Measurements from ENCODE around the gene RCBTB2. TPM values are rescaled to one million over a fixed set of nuclear protein-coding genes. Genes with fewer than 3 reads are reported as not detected.
"Not testable (repeated sequence)": the region's sequence is repeated elsewhere in the genome, so short reads cannot be mapped to it uniquely, and the experiment has no call there.

Gene RCBTB2
- 10 to 100 TPM in 3 of 8 experiments, 1 to 10 TPM in 5; 7.6 to 22.9 (median 9.4) TPM for total RNA-seq

DNA sequence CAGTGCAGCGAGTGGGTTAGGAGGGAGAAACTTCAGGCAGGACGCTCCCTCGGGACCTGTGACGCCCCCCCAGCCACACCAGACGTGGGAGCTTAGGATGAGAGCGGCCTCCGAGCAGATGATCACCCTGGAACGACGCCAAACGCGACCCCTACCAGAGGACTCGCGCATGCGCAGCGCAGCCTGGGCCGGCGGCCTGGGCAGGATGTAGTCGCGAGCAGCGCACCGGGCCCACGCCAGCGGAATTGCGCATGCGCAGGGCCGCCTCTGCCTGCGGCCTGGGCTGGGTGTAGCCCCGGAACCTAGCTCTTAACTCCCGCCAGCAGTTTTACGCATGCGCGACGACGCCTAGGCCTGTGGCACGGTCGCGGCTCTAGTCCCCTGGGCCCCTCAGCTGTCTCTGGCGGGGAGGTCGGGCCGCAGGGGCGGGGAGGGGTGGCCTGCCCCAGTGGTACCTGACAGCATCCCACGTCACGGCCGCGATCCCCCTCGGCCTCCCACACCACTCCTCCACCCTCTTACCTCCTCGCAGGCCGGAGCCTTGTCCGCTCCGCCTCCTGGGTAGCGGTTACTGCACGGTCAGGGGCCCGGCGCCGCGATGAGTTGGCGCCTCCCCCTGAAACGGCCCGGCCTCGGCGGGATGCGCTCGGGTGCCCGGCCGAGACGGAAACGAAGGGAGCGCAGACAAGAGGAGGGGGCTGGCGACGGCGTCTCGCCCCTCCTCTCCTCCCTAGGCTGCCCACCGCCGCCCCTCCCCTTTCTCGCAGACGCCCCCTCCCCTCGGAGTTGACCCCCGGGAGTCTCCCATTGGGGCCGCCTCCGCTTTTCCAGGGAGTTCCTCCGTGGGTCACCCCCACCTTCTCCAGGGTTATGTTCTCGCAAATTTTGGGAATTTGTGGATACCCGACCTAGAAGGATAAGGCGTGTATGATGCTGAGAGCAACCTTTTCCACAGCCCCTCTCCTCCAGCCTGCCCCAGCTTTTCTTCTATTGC lies at the start of gene RCBTB2:
Gene RCBTB2, minus strand, starts transcription at position 575 of the 994 bp plus-strand sequence. CDS start 11,141 bp downstream, outside the sequence.
- peak within 1 kb of the TSS; percentile 90 to 92 for H3K27ac ChIP-seq
- in situ Hi-C loops (cut with MboI; ENCODE audit: low pct_unique_long_range_greater_than_20kb in 2 of 9, low sequenced_read_pairs in 9 of 9, unreplicated experiment in 9 of 9) = no loop called here
- peaks cover 6% of the 10 kb centered on the region in 2 donors for H3K4me1 ChIP-seq (replicated peaks in 1 of 2)
- peak; percentile 85 to 94 (median 92) for ATAC-seq (replicated peaks in 6 of 8)
- WGBS, 10 experiments = 0 to 100% (median 6%) methylated on average over 1 to 4 of the region's 84 CpGs; no CpG with 5 or more reads in 4 of the 10 experiments
- H3K4me3 ChIP-seq = peak within 1 kb of the TSS; percentile 44 to 68 (median 51)

DNA sequence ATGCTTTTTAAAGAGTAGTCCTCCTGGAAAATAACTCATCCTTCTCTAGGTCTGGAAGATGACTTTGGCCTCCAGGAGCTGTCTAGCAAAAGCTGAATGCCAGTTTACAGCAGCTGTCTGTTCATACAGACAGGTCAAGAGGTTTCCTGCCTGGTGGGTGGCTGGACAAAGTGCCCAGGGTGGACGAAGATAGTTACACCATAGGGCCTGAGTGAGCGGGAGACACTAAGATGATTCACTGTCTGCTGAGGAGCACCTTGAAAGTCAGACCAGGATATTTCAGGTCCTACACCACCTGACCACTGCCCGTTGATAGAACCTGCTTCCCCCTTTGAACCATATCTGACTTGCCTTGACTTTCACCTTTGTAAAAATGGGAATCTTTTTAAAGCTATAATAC lies 49.2 kb upstream of the RCBTB2 start:
- WGBS, 10 experiments = 80 to 100% (median 92%) methylated on average over 1 to 3 of the region's 3 CpGs; no CpG with 5 or more reads in 3 of the 10 experiments
- Histone ChIP-seq H3K27ac (no peak overlapping the region), H3K4me1 (replicated peaks in 1 of 2) (peaks cover 9 to 17% of the 10 kb centered on the region in 2 donors), H3K4me3 (no peak overlapping the region)
- ATAC-seq (replicated peaks in 6 of 8) = no peak
- in situ Hi-C loops (cut with MboI; ENCODE audit: low pct_unique_long_range_greater_than_20kb in 2 of 9, low sequenced_read_pairs in 9 of 9, unreplicated experiment in 9 of 9) = loop anchor here in 5 of 9 experiments (25.0 kb wide), 4 partner anchors 180 to 445 kb away; partner anchors contain the start of gene RB1 (in 1 of the 5)

DNA sequence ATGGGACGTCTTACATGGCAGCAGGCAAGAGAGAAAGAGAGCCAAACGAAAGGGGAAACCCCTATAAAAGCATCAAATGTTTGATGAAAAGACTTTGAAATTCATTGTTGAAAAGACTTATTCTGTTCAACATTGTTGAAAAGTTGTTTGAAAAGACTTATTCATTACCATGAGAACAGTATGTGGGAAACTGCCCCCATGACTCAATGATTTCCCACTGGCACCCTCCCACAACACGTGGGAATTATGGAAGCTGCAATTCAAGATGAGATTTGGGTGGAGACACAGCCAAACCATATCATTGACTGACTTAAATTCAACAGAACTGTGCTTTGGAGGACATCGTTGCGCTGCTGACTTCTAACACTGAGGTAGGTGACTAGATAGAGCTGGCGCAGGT lies 48.0 kb upstream of the RCBTB2 start:
- WGBS, 10 experiments = 10 to 88% (median 75%) methylated on average over 2 to 6 of the region's 6 CpGs; no CpG with 5 or more reads in 2 of the 10 experiments
- H3K27ac ChIP-seq = no peak overlapping the region
- in situ Hi-C loops (cut with MboI; ENCODE audit: low pct_unique_long_range_greater_than_20kb in 2 of 9, low sequenced_read_pairs in 9 of 9, unreplicated experiment in 9 of 9) = loop anchor here in 5 of 9 experiments (25.0 kb wide), 4 partner anchors 181 to 444 kb away; partner anchors contain the start of gene RB1 (in 1 of the 5)
- H3K4me1 ChIP-seq (replicated peaks in 1 of 2) = peaks cover 9 to 12% of the 10 kb centered on the region in 2 donors
- no peak overlapping the region for H3K4me3 ChIP-seq
- ATAC-seq (replicated peaks in 6 of 8) = peak in 3 of 8 experiments; percentile 40 to 89 (median 83)

DNA sequence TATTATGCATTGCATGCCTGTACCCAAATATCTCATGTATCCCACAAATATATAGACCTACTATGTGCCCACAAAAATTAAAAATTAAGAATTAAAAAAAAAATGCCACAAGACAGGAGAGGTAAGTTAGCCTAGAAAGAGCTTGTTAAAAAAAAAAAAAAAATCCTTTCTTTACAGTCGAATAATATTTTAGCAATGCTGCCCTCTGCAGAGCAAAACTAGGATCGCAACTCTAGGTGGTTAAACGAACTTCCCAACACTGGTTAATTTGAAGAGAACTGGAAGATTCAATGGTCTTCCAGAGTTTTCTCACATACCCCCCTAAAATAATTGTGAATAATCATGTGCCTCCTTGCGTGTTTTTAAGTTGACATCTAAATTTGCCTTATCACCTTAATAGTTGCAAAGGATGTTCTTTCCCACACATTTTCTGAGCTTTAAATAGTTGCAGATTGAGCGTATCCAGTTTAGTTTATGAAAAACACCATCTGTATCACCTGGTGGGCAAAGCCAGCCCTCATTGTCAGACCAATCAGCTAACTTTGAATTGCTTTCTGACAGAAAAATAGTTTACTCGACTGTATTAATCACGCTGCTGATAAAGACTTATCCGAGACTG lies 47.4 kb upstream of the RCBTB2 start:
- no peak overlapping the region for H3K27ac ChIP-seq
- peak; percentile 9 to 63 (median 32) for ATAC-seq (replicated peaks in 6 of 8)
- peaks cover 6% of the 10 kb centered on the region in 2 donors for H3K4me1 ChIP-seq (replicated peaks in 1 of 2)
- in situ Hi-C loops (cut with MboI; ENCODE audit: low pct_unique_long_range_greater_than_20kb in 2 of 9, low sequenced_read_pairs in 9 of 9, unreplicated experiment in 9 of 9) = loop anchor here in 5 of 9 experiments (25.0 kb wide), 4 partner anchors 182 to 443 kb away; partner anchors contain the start of gene RB1 (in 1 of the 5)
- no peak overlapping the region for H3K4me3 ChIP-seq
- WGBS, 10 experiments = 0 to 100% (median 41%) methylated on average over 1 to 8 of the region's 8 CpGs

DNA sequence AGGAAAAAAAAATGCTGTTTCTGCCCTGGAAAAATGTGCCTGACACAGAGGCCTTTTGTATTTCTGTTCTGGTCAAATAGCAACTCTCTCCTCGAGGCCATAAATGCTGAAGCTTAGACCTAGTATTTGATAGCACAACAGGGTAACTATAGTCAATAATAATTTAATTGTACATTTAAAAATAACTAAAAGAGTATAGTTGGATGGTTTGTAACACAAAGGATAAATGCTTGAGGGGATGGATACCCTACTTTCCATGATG lies 47.0 kb upstream of the RCBTB2 start:
- not testable (repeated sequence) for H3K27ac ChIP-seq; H3K4me1 ChIP-seq (replicated peaks in 1 of 2); H3K4me3 ChIP-seq; ATAC-seq (replicated peaks in 6 of 8)
- in situ Hi-C loops (cut with MboI; ENCODE audit: low pct_unique_long_range_greater_than_20kb in 2 of 9, low sequenced_read_pairs in 9 of 9, unreplicated experiment in 9 of 9) = loop anchor here in 5 of 9 experiments (25.0 kb wide), 4 partner anchors 182 to 443 kb away; partner anchors contain the start of gene RB1 (in 1 of the 5)
- 73 to 100% (median 100%) methylated on average over 1 of the region's 1 CpG; no CpG with 5 or more reads in 2 of the 10 experiments for WGBS, 10 experiments

DNA sequence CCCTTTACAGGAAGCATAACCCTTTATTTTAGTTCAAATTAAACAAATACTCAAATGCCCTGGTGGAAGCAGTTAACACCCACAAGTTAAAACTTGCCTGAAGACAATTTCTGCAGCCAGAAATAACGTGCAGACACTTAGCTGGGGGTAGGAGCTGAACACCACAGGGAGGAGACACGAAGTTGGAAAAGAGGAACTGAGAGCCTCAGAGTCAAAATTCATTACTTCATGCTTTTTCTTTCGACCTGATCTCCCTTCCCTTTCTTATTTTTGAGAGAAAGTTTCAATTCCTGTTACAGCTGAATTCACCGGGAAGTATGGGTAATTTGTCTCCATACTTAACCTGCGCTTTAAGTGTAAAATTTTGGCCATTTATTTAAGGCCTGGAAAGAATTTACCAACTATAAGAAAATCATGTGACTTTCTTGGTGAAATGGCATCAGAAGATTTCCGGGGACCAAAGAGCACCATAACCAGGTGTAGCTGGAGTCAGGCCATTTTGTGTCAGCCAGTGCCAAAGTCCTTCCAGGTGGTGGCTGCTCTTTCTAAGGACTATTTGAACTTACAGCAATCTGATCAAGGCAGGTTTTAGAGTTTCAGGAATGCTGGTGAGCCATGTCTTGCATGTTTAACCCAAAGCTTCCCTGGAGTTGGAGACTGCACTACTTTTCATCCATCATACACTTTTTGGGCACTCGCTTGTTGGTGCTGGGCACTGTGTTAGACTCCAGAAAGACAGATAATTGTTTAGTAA lies 46.5 kb upstream of the RCBTB2 start:
- in situ Hi-C loops (cut with MboI; ENCODE audit: low pct_unique_long_range_greater_than_20kb in 2 of 9, low sequenced_read_pairs in 9 of 9, unreplicated experiment in 9 of 9) = loop anchor here in 5 of 9 experiments (25.0 kb wide), 4 partner anchors 183 to 442 kb away; partner anchors contain the start of gene RB1 (in 1 of the 5)
- Histone ChIP-seq H3K4me3 (no peak overlapping the region), H3K4me1 (replicated peaks in 1 of 2) (no peaks in the 10 kb centered on the region), H3K27ac (no peak overlapping the region)
- peak in 1 of 8 experiments; percentile 61 for ATAC-seq (replicated peaks in 6 of 8)
- WGBS, 10 experiments = 54 to 100% (median 79%) methylated on average over 1 to 6 of the region's 7 CpGs; no CpG with 5 or more reads in 1 of the 10 experiments

DNA sequence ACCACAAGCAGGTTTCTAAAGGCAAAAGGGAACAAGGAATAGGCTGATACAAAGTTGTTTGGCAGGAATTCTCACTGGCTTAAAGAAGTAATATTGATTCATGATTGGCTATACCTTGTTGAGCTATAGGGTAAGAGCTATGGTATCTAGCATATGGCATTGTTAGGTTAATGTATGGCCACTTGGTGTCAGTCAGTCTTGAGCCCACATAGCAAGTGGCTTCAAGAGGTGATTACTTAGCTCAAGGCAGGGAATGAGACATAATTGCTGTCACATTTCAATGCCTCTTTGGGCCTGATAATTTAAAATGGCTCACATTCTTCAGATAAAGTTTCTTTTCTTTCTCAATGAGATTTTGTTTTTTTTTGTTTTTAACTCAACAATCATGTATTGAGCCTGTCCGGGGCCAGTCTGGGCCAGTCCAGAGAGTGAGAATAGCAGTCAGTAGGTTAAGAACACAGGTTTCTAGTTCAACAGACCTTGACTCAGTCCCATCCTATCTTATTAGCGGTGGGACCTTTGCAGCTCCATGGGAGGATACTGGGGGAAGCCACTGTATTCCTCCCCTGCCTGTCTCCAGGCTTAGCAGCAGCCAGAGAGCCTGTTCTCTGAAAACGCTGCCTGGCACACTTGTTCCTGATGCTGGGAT lies 45.8 kb upstream of the RCBTB2 start:
- in situ Hi-C loops (cut with MboI; ENCODE audit: low pct_unique_long_range_greater_than_20kb in 2 of 9, low sequenced_read_pairs in 9 of 9, unreplicated experiment in 9 of 9) = loop anchor here in 5 of 9 experiments (25.0 kb wide), 4 partner anchors 184 to 441 kb away; partner anchors contain the start of gene RB1 (in 1 of the 5)
- no peak overlapping the region for H3K27ac ChIP-seq
- 57 to 100% (median 93%) methylated on average over 1 to 3 of the region's 3 CpGs; no CpG with 5 or more reads in 1 of the 10 experiments for WGBS, 10 experiments
- ATAC-seq (replicated peaks in 6 of 8) = no peak
- H3K4me3 ChIP-seq = no peak overlapping the region
- no peaks in the 10 kb centered on the region for H3K4me1 ChIP-seq (replicated peaks in 1 of 2)

DNA sequence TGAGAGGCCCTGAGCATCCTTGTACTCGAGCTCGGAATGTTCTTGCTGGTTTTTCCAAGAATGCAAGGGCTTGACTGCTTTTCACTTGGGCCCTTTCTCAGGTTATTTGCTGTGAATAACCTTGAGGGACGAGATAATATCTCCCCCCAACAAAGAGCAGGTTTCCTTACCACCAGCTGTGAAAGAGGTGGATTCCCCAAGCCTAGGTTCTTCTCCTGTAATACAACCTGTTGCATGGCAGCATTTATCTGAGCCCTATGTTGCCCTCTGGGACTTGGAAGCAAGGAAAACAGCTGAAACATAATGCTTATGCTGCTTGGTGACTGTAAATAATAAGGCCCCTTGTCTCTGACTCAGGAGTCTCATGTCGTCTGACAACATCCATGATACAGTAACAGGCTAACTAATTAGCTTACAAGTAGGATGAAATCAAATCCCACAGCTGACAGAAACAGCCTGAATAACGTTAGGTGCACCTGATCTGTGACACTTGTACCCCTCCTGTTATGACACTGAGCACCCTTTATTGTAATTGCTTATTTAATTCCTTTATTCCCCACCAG lies 43.6 kb upstream of the RCBTB2 start:
- peak in 2 of 8 experiments; percentile 38 to 50 for ATAC-seq (replicated peaks in 6 of 8)
- Histone ChIP-seq H3K4me1 (replicated peaks in 1 of 2) (peaks cover 0 to under 1% of the 10 kb centered on the region in 2 donors), H3K4me3 (no peak overlapping the region), H3K27ac (no peak overlapping the region)
- 60 to 94% (median 80%) methylated on average over 2 to 4 of the region's 5 CpGs; no CpG with 5 or more reads in 3 of the 10 experiments for WGBS, 10 experiments
- in situ Hi-C loops (cut with MboI; ENCODE audit: low pct_unique_long_range_greater_than_20kb in 2 of 9, low sequenced_read_pairs in 9 of 9, unreplicated experiment in 9 of 9) = loop anchor here in 5 of 9 experiments (25.0 kb wide), 4 partner anchors 186 to 439 kb away; partner anchors contain the start of gene RB1 (in 1 of the 5)

DNA sequence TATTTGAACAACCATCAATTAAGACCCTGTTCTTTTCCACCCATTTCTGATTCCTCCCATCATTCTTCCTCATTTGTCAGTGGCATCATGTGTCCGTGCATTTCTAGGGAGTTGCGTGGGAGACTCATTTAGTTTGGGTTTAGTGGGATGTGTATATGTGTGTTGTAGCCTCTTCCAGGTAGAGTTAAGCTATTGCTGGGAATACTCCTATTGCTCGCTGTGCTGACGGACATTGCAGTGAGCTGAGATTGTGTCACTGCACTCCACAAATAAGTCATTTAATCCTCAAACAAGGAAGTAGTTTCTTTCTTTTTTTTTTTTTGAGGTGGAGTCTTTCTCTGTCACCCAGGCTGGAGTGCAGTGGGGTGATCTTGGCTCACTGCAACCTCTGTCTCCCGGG lies 42.2 kb upstream of the RCBTB2 start:
- Histone ChIP-seq H3K4me3 (no peak overlapping the region), H3K27ac (no peak overlapping the region), H3K4me1 (replicated peaks in 1 of 2) (peaks cover 0 to 3% of the 10 kb centered on the region in 2 donors)
- 87 to 100% (median 96%) methylated on average over 2 to 4 of the region's 5 CpGs; no CpG with 5 or more reads in 5 of the 10 experiments for WGBS, 10 experiments
- in situ Hi-C loops (cut with MboI; ENCODE audit: low pct_unique_long_range_greater_than_20kb in 2 of 9, low sequenced_read_pairs in 9 of 9, unreplicated experiment in 9 of 9) = loop anchor here in 5 of 9 experiments (25.0 kb wide), 4 partner anchors 187 to 438 kb away; partner anchors contain the start of gene RB1 (in 1 of the 5)
- no peak for ATAC-seq (replicated peaks in 6 of 8)

DNA sequence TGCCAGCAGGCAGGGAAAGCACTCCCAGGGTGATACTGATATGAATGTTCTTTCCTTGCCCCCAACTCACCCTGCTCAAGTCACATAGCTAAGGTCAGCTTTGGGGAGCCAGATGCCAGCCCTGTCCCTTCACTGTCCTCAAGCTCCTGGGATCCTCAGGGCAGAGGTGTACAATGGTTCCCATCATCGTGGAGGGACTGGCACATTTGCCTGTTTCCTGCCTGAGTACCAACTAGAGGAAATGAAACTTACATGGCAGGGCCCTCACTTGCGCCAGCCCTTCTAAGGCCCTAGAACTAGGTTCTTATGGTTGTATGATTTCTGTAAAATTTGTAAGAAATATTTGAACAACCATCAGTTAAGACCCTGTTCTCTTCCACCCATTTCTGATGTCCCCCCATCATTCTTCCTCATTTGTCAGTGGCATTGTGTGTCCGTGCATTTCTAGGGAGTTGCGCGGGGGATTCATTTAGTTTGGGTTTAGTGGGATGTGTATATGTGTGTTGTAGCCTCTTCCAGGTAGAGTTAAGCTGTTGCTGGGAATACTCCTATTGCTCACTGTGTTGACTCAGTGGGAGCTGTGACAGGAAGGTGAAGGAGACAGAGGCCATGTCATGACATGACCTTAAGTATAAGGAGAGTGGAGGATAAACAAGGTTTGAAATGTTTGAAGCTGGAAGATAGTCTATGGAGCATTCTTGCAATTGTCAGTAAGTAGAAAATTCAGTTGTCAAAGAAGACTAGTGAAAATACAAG lies 41.3 kb upstream of the RCBTB2 start:
- Histone ChIP-seq H3K4me3 (no peak overlapping the region), H3K4me1 (replicated peaks in 1 of 2) (peaks cover 0 to 3% of the 10 kb centered on the region in 2 donors), H3K27ac (no peak overlapping the region)
- in situ Hi-C loops (cut with MboI; ENCODE audit: low pct_unique_long_range_greater_than_20kb in 2 of 9, low sequenced_read_pairs in 9 of 9, unreplicated experiment in 9 of 9) = loop anchor here in 2 of 9 experiments (25.0 kb wide), 2 partner anchors 162 to 437 kb away; partner anchors contain the start of gene LPAR6 (in 1 of the 2)
- no peak for ATAC-seq (replicated peaks in 6 of 8)
- 87 to 100% (median 98%) methylated on average over 1 to 5 of the region's 5 CpGs; no CpG with 5 or more reads in 4 of the 10 experiments for WGBS, 10 experiments

Measured in motor neuron (in vitro differentiated cells).